Activated gamma-delta T cell (primary cell): ENCODE data around the gene PDZD7.
A peak's percentile ranks its signal among the peaks of the same experiment; 100 is the strongest.

Experiments
- DNase-seq: peaks from one replicate; lab custom pipeline; 2025; lab: John Stamatoyannopoulos, UW
- total RNA-seq, 2 donors: gene quantifications; one replicate each; lab custom pipeline; 2026; lab: John Stamatoyannopoulos, UW

PDZD7 gene
- total RNA-seq, result 1.4 reads per million in 2 donors

- DNase-seq, result peak; percentile 81
Observed at GRCh38 chr10:101031128-101031795, at the start of gene PDZD7, which contains the start of gene SFXN3. TSS of gene PDZD7 (minus strand) at chr10:101031129. CDS start at chr10:101030219, 910 bp downstream. TSS of gene SFXN3 (plus strand) at chr10:101031234. CDS start at chr10:101034695, 3,461 bp downstream.

GRCh38 chr10:101079874-101080273 is 48.9 kb upstream of the PDZD7 start:
- DNase-seq, result no peak

GRCh38 chr10:101076630-101077029 is 45.7 kb upstream of the PDZD7 start:
- DNase-seq, result no peak

- DNase-seq, result no peak
Observed at GRCh38 chr10:101075775-101076174, 44.8 kb upstream of the PDZD7 start.

GRCh38 chr10:101073631-101074030 is 42.7 kb upstream of the PDZD7 start:
- no peak for DNase-seq

GRCh38 chr10:101072923-101073322 is 42.0 kb upstream of the PDZD7 start:
- no peak for DNase-seq

- no peak for DNase-seq
Observed at GRCh38 chr10:101071885-101072433, 41.0 kb upstream of the PDZD7 start.

GRCh38 chr10:101071267-101071884 is 40.4 kb upstream of the PDZD7 start:
- no peak for DNase-seq

GRCh38 chr10:101070098-101070497 is 39.2 kb upstream of the PDZD7 start:
- DNase-seq, result no peak

GRCh38 chr10:101069441-101069840 is 38.5 kb upstream of the PDZD7 start:
- no peak for DNase-seq

- no peak for DNase-seq
Observed at GRCh38 chr10:101067356-101068083, 36.6 kb upstream of the PDZD7 start.

GRCh38 chr10:101066896-101067355 is 36.0 kb upstream of the PDZD7 start:
- DNase-seq, result no peak

GRCh38 chr10:101066146-101066895 is 35.4 kb upstream of the PDZD7 start:
- DNase-seq, result no peak

- no peak for DNase-seq
Observed at GRCh38 chr10:101065481-101066145, 34.7 kb upstream of the PDZD7 start.

- DNase-seq, result no peak
Observed at GRCh38 chr10:101064415-101065030, 33.6 kb upstream of the PDZD7 start.

GRCh38 chr10:101063548-101064414 is 32.9 kb upstream of the PDZD7 start:
- DNase-seq, result no peak

- DNase-seq, result no peak
Observed at GRCh38 chr10:101063050-101063525, 32.2 kb upstream of the PDZD7 start.

GRCh38 chr10:101062232-101063049 is 31.5 kb upstream of the PDZD7 start:
- DNase-seq, result peak; percentile 25
